ENCODE data around the gene TMEM127. TPM values are rescaled to one million over a fixed set of nuclear protein-coding genes. Genes with fewer than 3 reads are reported as not detected.

Gene TMEM127
- 23.3 TPM for total RNA-seq

DNA sequence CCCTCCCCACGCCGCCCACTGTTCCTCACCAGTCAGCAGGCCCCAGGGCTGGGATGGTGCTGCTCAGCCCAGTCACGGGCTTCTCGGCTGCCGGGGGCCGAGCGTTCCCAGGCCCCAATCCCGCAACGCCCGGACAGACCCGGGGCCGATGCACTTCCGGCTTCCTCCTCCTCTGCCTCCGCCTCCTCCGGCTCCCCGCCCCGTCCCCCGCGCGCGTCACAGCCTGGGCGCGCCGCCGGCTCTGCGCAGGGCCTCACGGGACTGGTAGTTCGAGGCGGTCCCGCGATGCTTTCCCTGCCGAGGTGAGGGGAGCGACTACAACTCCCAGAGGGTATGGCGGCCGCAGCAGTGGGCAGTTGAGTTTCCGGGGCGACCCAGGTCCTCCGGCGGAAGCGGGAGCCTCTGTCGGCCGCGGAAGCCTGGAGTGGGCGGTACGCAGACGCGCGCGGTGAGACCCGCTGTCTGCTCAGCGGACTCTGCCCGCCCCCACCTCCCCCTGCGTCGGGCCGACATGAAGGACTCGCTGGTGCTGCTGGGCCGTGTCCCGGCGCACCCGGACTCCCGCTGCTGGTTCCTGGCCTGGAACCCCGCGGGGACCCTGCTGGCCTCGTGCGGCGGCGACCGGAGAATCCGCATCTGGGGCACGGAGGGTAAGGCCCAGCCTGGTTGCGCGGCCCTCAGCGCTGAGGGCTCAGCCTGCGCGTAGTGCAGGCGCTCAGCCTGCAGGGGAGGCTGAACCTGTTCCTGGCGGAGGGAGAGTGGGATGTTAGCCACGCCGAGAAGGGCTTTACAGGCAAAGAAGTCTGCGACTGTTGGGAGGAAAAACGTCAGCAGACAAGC lies at the start of gene TMEM127, which contains the start of gene CIAO1:
TSS of gene TMEM127 (minus strand) at position 158 of the 840 bp plus-strand sequence. CDS start 616 bp downstream, outside the sequence.
TSS of gene CIAO1 (plus strand) at position 386 of the 840 bp plus-strand sequence. CDS start at position 512, 126 bp downstream.

GRCh38 chr2:96305091-96305978 lies 39.5 kb upstream of the TMEM127 start, which contains the start of gene SNRNP200:
Gene SNRNP200 (minus strand): TSS chr2:96305546. CDS start chr2:96305437, 109 bp downstream.

GRCh38 chr2:96208143-96209010 lies 57.4 kb downstream of the TMEM127 start, which contains the start of gene STARD7:
Gene STARD7 (minus strand): TSS chr2:96208827. CDS start chr2:96208434, 393 bp downstream.

Other genes starting within 250 kb of the TMEM127 start
- gene GPAT2, start 231.1 kb downstream of the TMEM127 start, total RNA-seq = 1.3 TPM
- gene ADRA2B, start 149.4 kb downstream of the TMEM127 start, total RNA-seq = 1.9 TPM
- 0.49 TPM for gene ASTL, start 127.5 kb downstream of the TMEM127 start, total RNA-seq
- gene DUSP2, start 120.6 kb downstream of the TMEM127 start, total RNA-seq = 8.1 TPM
- 186 TPM for gene STARD7, start 57.2 kb downstream of the TMEM127 start, total RNA-seq
- gene CIAO1, start 228 bp upstream of the TMEM127 start, total RNA-seq = 106 TPM
- 132 TPM for gene SNRNP200, start 39.5 kb upstream of the TMEM127 start, total RNA-seq
- gene ITPRIPL1, start 59.3 kb upstream of the TMEM127 start, total RNA-seq = 5.7 TPM
- 11.4 TPM for gene NCAPH, start 69.8 kb upstream of the TMEM127 start, total RNA-seq
- 0.27 TPM for gene NEURL3, start 239.4 kb upstream of the TMEM127 start, total RNA-seq

All from camera-type eye (tissue), 1 donor.